ENCODE results near the gene AUTS2.

Gene AUTS2

DNA sequence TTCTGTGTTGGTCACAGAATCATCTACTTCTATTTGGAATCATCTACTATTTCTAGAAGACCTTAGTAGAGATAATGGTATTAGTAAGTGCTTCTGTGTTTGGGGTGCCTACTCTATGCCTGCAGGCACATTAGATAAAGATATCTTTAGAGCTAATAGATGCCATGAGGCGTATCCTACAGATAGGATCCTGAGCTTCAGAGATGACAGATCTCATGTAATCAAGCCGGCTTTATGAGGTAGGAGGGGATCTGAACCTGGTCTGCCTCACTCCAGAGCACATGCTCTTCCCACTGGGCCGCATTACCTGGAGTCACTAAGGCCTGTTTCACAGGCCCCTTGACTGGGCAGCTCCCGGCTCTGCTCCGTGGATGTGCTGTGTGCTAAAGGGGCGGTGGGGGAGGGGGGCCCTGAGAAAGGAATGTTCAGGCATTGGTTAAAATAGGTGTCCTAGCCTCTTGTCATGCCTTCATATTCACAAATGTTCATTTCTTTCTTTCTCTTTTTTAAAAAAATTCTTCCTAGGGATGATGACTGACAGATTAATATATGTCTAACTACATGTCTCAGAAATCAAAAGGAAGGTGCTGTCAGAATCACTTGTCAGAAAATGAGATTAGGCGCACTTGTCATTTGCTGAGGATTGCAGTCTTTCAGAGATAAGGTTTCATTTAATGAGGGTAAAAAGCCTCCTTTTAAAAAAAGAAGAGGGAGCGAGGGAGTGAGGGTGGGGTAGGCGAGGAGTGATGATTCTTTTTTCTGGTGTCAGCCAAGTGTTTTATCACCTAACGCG lies 1075.7 kb downstream of the AUTS2 start:
- H3K27ac ChIP-seq (ENCODE audit: low read length) = no peak overlapping the region
- no peaks in the 10 kb centered on the region for H3K9me3 ChIP-seq (ENCODE audit: control insufficient read depth, insufficient read depth, low read length)
- no peaks in the 10 kb centered on the region for H3K4me1 ChIP-seq (ENCODE audit: control insufficient read depth, insufficient read depth, low read length)
- H3K36me3 ChIP-seq (ENCODE audit: control insufficient read depth, insufficient read depth, low read length) = no peaks in the 10 kb centered on the region
- DNase-seq (ENCODE audit: low read depth, low spot score) = no peak
- no peaks in the 10 kb centered on the region for H3K27me3 ChIP-seq (ENCODE audit: control insufficient read depth, insufficient read depth, low read length)
- H3K4me3 ChIP-seq (ENCODE audit: low read length) = no peak overlapping the region
- 100% methylated on average over 1 of the region's 11 CpGs for WGBS (ENCODE audit: insufficient coverage, insufficient read length)

DNA sequence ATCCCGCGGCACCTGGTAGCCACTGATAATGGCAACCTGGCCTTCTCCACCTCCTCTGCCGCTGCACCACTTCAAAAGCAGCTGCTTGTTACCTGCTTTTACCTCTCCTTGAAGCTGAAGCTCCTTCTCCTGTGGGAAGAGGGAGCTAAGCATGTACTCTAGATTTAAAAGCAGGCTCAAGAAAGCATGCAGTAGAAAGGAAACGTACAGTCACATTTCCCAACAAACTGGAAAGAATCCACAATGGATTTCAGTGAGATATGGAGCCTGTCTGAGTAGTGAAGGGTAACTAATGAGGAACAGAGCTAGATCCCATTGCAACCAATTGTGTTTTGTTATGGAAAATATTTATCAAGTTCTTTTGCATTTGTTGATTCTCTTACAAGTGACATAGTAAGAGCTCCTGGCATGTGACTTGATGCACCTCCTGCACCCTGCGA lies 1076.3 kb downstream of the AUTS2 start:
- no peaks in the 10 kb centered on the region for H3K9me3 ChIP-seq (ENCODE audit: control insufficient read depth, insufficient read depth, low read length)
- H3K36me3 ChIP-seq (ENCODE audit: control insufficient read depth, insufficient read depth, low read length) = no peaks in the 10 kb centered on the region
- no peak for DNase-seq (ENCODE audit: low read depth, low spot score)
- H3K27me3 ChIP-seq (ENCODE audit: control insufficient read depth, insufficient read depth, low read length) = 0 out of 2 replicates have a peak, but pooled peaks cover 2% of the 10 kb centered on the region
- H3K4me1 ChIP-seq (ENCODE audit: control insufficient read depth, insufficient read depth, low read length) = no peaks in the 10 kb centered on the region
- no peak overlapping the region for H3K27ac ChIP-seq (ENCODE audit: low read length)
- H3K4me3 ChIP-seq (ENCODE audit: low read length) = no peak overlapping the region
- WGBS (ENCODE audit: insufficient coverage, insufficient read length) = no CpG with 5 or more reads among the region's 5 CpGs

DNA sequence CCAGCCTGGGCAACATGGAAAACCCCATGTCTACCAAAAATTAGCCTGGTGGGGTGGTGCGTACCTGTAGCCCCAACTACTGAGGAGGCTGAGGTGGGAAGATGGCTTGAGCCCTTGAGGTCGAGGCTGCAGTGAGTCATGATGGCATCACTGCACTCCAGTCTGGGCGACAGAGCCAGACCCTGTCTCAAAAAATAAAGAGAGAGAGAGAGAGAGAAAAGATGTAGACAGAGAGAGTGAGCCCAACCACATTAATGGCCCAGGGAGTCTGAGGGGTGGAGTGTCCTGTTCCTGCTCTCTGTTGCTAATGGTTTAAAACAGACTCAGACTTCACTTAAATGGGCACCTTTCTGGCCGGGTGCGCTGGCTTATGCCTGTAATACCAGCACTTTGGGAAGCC lies 1078.0 kb downstream of the AUTS2 start:
- Histone ChIP-seq H3K36me3 (ENCODE audit: control insufficient read depth, insufficient read depth, low read length) (no peaks in the 10 kb centered on the region), H3K4me1 (ENCODE audit: control insufficient read depth, insufficient read depth, low read length) (no peaks in the 10 kb centered on the region), H3K9me3 (ENCODE audit: control insufficient read depth, insufficient read depth, low read length) (no peaks in the 10 kb centered on the region), H3K4me3 (ENCODE audit: low read length) (no peak overlapping the region), H3K27ac (ENCODE audit: low read length) (no peak overlapping the region), H3K27me3 (ENCODE audit: control insufficient read depth, insufficient read depth, low read length) (peaks cover 9% of the 10 kb centered on the region; the same call in 1 of the 2 replicates)
- DNase-seq (ENCODE audit: low read depth, low spot score) = no peak
- WGBS (ENCODE audit: insufficient coverage, insufficient read length) = no CpG with 5 or more reads among the region's 5 CpGs

DNA sequence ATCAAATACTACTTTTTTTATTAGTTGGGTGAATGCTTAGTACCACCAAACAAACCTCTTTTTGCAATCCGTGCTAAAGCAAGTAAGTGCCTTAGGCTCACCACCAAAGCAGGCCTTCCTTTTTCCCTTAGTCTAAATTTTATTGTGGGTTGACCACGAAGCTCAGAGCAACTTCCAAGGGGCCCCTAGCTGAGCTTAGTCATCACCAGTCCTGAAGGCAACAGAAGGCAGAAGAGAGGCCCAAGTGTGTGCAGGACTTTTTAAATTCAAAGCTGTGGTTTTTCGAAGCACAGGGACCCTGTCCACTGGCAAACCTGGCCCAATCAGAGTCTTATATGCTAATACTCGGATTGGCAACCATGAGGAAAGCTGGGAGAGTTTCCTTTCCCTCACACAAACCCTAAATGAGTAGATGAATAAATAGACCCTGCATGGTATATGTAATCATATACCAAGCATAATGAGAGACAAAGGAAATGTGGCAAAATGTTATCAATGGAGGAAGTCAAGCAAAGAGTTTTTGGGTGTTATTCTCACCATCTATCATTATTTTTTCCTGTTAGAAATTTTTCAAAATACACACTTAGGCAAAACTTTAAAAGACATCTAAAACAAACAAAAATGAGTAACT lies 1080.5 kb downstream of the AUTS2 start:
- Histone ChIP-seq H3K36me3 (ENCODE audit: control insufficient read depth, insufficient read depth, low read length) (no peaks in the 10 kb centered on the region), H3K9me3 (ENCODE audit: control insufficient read depth, insufficient read depth, low read length) (no peaks in the 10 kb centered on the region), H3K27ac (ENCODE audit: low read length) (no peak overlapping the region), H3K4me3 (ENCODE audit: low read length) (no peak overlapping the region), H3K27me3 (ENCODE audit: control insufficient read depth, insufficient read depth, low read length) (peaks cover 20% of the 10 kb centered on the region), H3K4me1 (ENCODE audit: control insufficient read depth, insufficient read depth, low read length) (no peaks in the 10 kb centered on the region)
- no peak for DNase-seq (ENCODE audit: low read depth, low spot score)
- no CpG with 5 or more reads among the region's 4 CpGs for WGBS (ENCODE audit: insufficient coverage, insufficient read length)

DNA sequence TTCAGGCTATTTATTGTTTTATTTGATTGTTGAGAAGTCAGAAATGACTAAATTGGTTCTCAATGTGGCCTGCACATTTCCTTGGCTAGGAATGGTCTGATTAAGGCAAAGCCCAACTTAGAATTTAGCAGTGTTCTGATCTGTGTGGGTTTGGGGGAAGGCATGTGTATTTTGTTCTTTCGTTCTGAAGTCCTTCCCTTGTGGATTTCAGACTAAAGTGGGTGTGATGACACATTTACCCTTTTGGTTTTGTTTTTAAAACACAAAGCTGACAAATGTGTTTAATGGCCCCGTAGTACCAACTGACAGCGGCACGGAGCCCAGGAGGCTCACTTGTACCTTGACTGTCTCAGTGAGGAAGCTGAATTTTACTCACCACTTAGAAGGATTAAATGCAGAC lies 1081.4 kb downstream of the AUTS2 start:
- H3K4me3 ChIP-seq (ENCODE audit: low read length) = no peak overlapping the region
- no peak for DNase-seq (ENCODE audit: low read depth, low spot score)

DNA sequence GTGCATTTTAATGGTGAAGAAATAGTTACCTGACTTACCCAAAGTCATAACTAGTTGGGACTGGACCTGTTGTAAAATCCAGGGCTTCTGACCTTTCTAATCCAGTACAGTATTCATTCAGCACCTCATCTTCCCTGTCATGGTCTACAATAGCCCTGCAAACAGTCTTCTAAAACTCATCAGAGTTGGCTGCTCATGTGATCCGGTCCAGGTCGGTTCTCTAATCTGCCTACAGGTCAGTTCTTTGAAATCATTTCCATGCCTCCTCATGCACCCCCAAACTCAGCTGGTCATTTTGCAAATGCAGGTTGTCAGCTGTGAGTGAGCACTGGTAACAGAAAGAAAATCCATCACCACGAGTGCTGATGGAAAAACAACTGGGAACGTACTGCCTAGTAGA lies 1082.0 kb downstream of the AUTS2 start:
- Histone ChIP-seq H3K27ac (ENCODE audit: low read length) (no peak overlapping the region), H3K36me3 (ENCODE audit: control insufficient read depth, insufficient read depth, low read length) (no peaks in the 10 kb centered on the region), H3K4me1 (ENCODE audit: control insufficient read depth, insufficient read depth, low read length) (no peaks in the 10 kb centered on the region), H3K9me3 (ENCODE audit: control insufficient read depth, insufficient read depth, low read length) (no peaks in the 10 kb centered on the region), H3K27me3 (ENCODE audit: control insufficient read depth, insufficient read depth, low read length) (peaks cover 20% of the 10 kb centered on the region), H3K4me3 (ENCODE audit: low read length) (no peak overlapping the region)
- DNase-seq (ENCODE audit: low read depth, low spot score) = no peak
- no CpG with 5 or more reads among the region's 4 CpGs for WGBS (ENCODE audit: insufficient coverage, insufficient read length)

More for the DNA sequence above, 1081.4 kb downstream of the AUTS2 start:
- Histone ChIP-seq H3K36me3 (ENCODE audit: control insufficient read depth, insufficient read depth, low read length) (no peaks in the 10 kb centered on the region), H3K27me3 (ENCODE audit: control insufficient read depth, insufficient read depth, low read length) (peaks cover 20% of the 10 kb centered on the region), H3K9me3 (ENCODE audit: control insufficient read depth, insufficient read depth, low read length) (no peaks in the 10 kb centered on the region), H3K4me1 (ENCODE audit: control insufficient read depth, insufficient read depth, low read length) (no peaks in the 10 kb centered on the region), H3K27ac (ENCODE audit: low read length) (no peak overlapping the region)
- no CpG with 5 or more reads among the region's 4 CpGs for WGBS (ENCODE audit: insufficient coverage, insufficient read length)

DNA sequence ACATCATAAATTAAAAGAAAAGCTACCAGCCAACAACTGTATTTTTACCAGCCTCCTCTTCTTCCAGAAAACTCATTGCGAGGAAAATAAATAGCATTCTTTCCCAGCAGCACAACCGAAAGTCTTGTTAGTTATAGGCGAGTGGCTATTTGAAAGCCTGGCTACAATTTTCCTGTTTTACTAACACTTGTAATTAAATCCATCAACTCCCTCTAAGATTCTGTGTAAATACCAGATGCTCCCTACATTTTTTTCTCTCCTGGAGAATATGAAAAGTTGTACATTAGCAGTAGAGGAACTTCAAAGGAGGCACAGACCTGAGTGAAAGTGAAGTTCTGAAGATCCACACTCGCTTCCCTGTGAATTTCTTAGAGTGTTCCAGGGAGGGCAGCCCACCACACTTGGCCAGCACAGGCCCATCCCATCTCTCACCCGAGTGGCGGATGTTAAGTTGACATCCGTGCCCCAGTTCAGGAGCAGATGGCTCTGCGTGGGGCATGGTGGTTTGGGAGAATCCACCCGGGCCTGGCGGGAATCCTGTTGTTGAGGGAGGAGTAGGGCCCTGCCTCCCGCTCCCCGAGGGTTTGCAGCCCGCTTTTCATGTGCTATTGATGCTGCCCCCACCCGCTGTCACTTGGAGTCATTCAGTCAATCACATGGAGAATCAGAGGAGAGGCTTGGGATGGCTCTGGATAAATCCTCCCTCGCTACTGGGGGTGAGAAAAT lies 1082.6 kb downstream of the AUTS2 start:
- Histone ChIP-seq H3K9me3 (ENCODE audit: control insufficient read depth, insufficient read depth, low read length) (no peaks in the 10 kb centered on the region), H3K27ac (ENCODE audit: low read length) (no peak overlapping the region), H3K4me1 (ENCODE audit: control insufficient read depth, insufficient read depth, low read length) (no peaks in the 10 kb centered on the region), H3K4me3 (ENCODE audit: low read length) (no peak overlapping the region), H3K27me3 (ENCODE audit: control insufficient read depth, insufficient read depth, low read length) (peaks cover 20% of the 10 kb centered on the region), H3K36me3 (ENCODE audit: control insufficient read depth, insufficient read depth, low read length) (no peaks in the 10 kb centered on the region)
- WGBS (ENCODE audit: insufficient coverage, insufficient read length) = no CpG with 5 or more reads among the region's 15 CpGs
- DNase-seq (ENCODE audit: low read depth, low spot score) = no peak

DNA sequence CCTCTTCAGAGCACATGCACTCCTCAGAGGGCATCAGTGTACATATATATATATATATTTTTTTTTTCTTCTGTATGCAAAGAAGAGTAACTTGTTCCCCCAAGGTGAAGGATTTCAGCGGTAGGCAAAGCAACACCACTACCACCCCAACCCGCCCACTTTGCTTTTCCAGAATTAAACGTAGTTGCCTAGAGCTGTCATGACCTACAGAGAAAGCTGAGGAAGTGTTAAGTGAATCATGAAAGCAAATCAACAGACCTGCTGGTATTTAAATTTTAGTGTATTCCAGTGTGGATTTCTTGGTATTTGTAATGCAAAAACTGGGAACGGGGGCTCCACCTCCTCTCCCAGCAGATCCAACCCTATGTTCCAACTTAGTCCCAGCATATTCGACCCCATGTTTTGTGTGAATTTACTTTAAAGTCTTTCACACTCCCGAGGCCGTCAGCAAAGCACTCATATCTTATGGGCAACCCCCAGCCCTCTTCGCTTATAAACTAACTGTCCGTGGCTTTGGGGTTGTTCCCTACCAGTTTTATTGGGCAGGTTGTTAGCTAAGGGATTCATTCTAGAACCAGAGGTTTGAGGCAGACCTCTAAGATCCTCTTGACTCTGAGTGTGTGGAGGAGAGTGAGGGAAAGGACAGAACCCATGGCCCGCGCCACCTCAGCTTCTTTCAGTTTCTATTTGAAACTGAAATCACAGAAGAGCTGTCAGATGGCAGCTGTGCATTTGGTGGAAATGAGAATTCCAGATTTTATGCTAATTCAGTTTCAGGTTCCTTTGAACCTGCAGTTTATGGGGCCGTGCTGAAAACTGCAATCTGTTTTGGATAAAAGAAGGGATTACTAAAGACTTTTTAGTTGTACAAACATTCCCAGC lies 1083.4 kb downstream of the AUTS2 start:
- no CpG with 5 or more reads among the region's 12 CpGs for WGBS (ENCODE audit: insufficient coverage, insufficient read length)
- H3K27ac ChIP-seq (ENCODE audit: low read length) = no peak overlapping the region
- H3K4me1 ChIP-seq (ENCODE audit: control insufficient read depth, insufficient read depth, low read length) = no peaks in the 10 kb centered on the region
- peaks cover 20% of the 10 kb centered on the region for H3K27me3 ChIP-seq (ENCODE audit: control insufficient read depth, insufficient read depth, low read length)
- no peak overlapping the region for H3K4me3 ChIP-seq (ENCODE audit: low read length)
- no peaks in the 10 kb centered on the region for H3K9me3 ChIP-seq (ENCODE audit: control insufficient read depth, insufficient read depth, low read length)
- no peaks in the 10 kb centered on the region for H3K36me3 ChIP-seq (ENCODE audit: control insufficient read depth, insufficient read depth, low read length)
- DNase-seq (ENCODE audit: low read depth, low spot score) = no peak

DNA sequence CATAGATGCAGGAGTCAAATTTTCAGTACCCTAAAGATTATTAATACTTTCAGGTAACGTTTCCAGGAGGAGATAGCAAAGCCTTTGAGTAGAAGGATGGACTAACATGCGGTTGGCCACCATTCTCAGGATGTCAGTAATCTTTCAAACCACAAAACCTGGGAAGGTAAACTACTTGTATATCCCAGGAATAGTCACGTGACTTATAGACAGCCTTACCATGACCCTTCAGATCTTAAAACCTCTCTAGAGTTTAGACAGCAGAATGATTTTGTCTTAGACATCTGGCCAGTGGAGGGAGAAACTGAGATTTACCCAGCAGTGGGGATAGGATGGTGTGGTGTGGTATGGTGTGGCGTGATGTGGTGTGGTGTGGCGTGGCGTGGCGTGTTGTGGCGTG lies 1085.9 kb downstream of the AUTS2 start:
- Histone ChIP-seq H3K36me3 (ENCODE audit: control insufficient read depth, insufficient read depth, low read length) (no peaks in the 10 kb centered on the region), H3K4me1 (ENCODE audit: control insufficient read depth, insufficient read depth, low read length) (no peaks in the 10 kb centered on the region), H3K27me3 (ENCODE audit: control insufficient read depth, insufficient read depth, low read length) (peaks cover 20% of the 10 kb centered on the region), H3K9me3 (ENCODE audit: control insufficient read depth, insufficient read depth, low read length) (no peaks in the 10 kb centered on the region), H3K27ac (ENCODE audit: low read length) (no peak overlapping the region), H3K4me3 (ENCODE audit: low read length) (no peak overlapping the region)
- WGBS (ENCODE audit: insufficient coverage, insufficient read length) = 100% methylated on average over 1 of the region's 8 CpGs
- DNase-seq (ENCODE audit: low read depth, low spot score) = no peak

DNA sequence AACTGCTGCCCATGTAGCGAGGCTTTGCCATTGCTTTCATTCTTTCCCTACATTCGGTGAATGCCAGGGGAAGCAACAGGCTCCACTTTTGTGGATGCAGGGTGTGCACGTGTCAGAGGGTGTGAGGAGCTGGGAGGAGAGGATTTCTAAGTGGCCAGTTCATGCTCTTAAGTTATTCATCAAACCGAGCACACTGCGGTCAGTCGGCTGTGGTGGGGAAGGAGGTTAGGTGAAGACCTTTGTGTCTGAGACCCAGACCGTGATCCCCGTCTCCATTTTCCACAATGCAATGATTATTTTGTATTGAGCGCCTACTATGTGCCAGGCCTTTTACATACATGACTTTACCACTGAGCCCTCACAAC lies 1095.0 kb downstream of the AUTS2 start:
- Histone ChIP-seq H3K4me3 (ENCODE audit: low read length) (peak overlapping the region; percentile 99; the same call in 1 of the 2 replicates), H3K36me3 (ENCODE audit: control insufficient read depth, insufficient read depth, low read length) (no peaks in the 10 kb centered on the region), H3K9me3 (ENCODE audit: control insufficient read depth, insufficient read depth, low read length) (no peaks in the 10 kb centered on the region), H3K27ac (ENCODE audit: low read length) (no peak overlapping the region), H3K4me1 (ENCODE audit: control insufficient read depth, insufficient read depth, low read length) (0 out of 2 replicates have a peak, but pooled peaks cover 4% of the 10 kb centered on the region), H3K27me3 (ENCODE audit: control insufficient read depth, insufficient read depth, low read length) (peaks cover 5% of the 10 kb centered on the region)
- no peak for DNase-seq (ENCODE audit: low read depth, low spot score)
- WGBS (ENCODE audit: insufficient coverage, insufficient read length) = no CpG with 5 or more reads among the region's 9 CpGs
